Nephron progenitor cell (in vitro differentiated cells): ENCODE measurements around the gene LEMD2.

Source experiments
- DNase-seq: peaks from one replicate; pipeline ENCODE4 v3.0.0; 2021
- H3K27ac Mint-ChIP-seq: 2 replicates; pipeline ENCODE4 v1.8.0; 2021; ENCODE audit warnings: mild to moderate bottlenecking, moderate library complexity, mixed read lengths
- H3K27me3 Mint-ChIP-seq: 2 replicates; pipeline ENCODE4 v1.8.0; 2021; ENCODE audit warnings: mild to moderate bottlenecking, low read depth, mixed read lengths; ENCODE audit not compliant: poor library complexity
- H3K36me3 Mint-ChIP-seq: 2 replicates; pipeline ENCODE4 v1.8.0; 2021; ENCODE audit warnings: low read depth, mixed read lengths
- H3K4me1 Mint-ChIP-seq: 2 replicates; pipeline ENCODE4 v1.8.0; 2021; ENCODE audit warnings: mixed read lengths
- H3K4me3 Mint-ChIP-seq: 2 replicates; pipeline ENCODE4 v1.8.0; 2021; ENCODE audit warnings: mild to moderate bottlenecking, moderate library complexity, mixed read lengths
- H3K9me3 Mint-ChIP-seq: 2 replicates; pipeline ENCODE4 v1.8.0; 2021; ENCODE audit warnings: mild to moderate bottlenecking, moderate library complexity, mixed read lengths
- CTCF ChIP-seq: fragments of 200-600 bp; sonication (generic); IDR thresholded peaks from 2 replicates; pipeline ENCODE4 v1.5.0; 2021; ENCODE audit warnings: antibody characterized with exemption

LEMD2 gene

GRCh38 chr6:33740204-33740608 is 48.7 kb downstream of the LEMD2 start:
- H3K27me3 Mint-ChIP-seq: peaks cover 2% of the 10 kb centered on the region
- H3K4me1 Mint-ChIP-seq: peaks cover 58% of the 10 kb centered on the region
- H3K9me3 Mint-ChIP-seq: no peaks in the 10 kb centered on the region
- DNase-seq: no peak
- no peak overlapping the region for H3K4me3 Mint-ChIP-seq
- no peak overlapping the region for H3K27ac Mint-ChIP-seq
- H3K36me3 Mint-ChIP-seq: no peaks in the 10 kb centered on the region
- TF ChIP-seq CTCF: no peak

- Mint-ChIP-seq H3K27ac (no peak overlapping the region), H3K9me3 (no peaks in the 10 kb centered on the region), H3K36me3 (no peaks in the 10 kb centered on the region), H3K27me3 (peaks cover 2% of the 10 kb centered on the region), H3K4me3 (no peak overlapping the region), H3K4me1 (peaks cover 52% of the 10 kb centered on the region)
- no peak for DNase-seq
- no peak for TF ChIP-seq CTCF
Measured at GRCh38 chr6:33739571-33739970, 49.4 kb downstream of the LEMD2 start.

- H3K4me3 Mint-ChIP-seq: no peak overlapping the region
- TF ChIP-seq CTCF: no peak
- peaks cover 2% of the 10 kb centered on the region for H3K27me3 Mint-ChIP-seq
- H3K4me1 Mint-ChIP-seq: peaks cover 45% of the 10 kb centered on the region
- no peak overlapping the region for H3K27ac Mint-ChIP-seq
- no peaks in the 10 kb centered on the region for H3K9me3 Mint-ChIP-seq
- H3K36me3 Mint-ChIP-seq: no peaks in the 10 kb centered on the region
- no peak for DNase-seq
Measured at GRCh38 chr6:33738879-33739278, 50.1 kb downstream of the LEMD2 start.

GRCh38 chr6:33738153-33738552 is 50.8 kb downstream of the LEMD2 start:
- no peaks in the 10 kb centered on the region for H3K36me3 Mint-ChIP-seq
- DNase-seq: no peak
- H3K27me3 Mint-ChIP-seq: peaks cover 2% of the 10 kb centered on the region
- TF ChIP-seq CTCF: no peak
- peaks cover 43% of the 10 kb centered on the region for H3K4me1 Mint-ChIP-seq
- no peaks in the 10 kb centered on the region for H3K9me3 Mint-ChIP-seq
- no peak overlapping the region for H3K4me3 Mint-ChIP-seq
- H3K27ac Mint-ChIP-seq: no peak overlapping the region

- peaks cover 43% of the 10 kb centered on the region for H3K4me1 Mint-ChIP-seq
- no peaks in the 10 kb centered on the region for H3K36me3 Mint-ChIP-seq
- H3K4me3 Mint-ChIP-seq: no peak overlapping the region
- peaks cover 2% of the 10 kb centered on the region for H3K27me3 Mint-ChIP-seq
- H3K27ac Mint-ChIP-seq: no peak overlapping the region
- TF ChIP-seq CTCF: no peak
- DNase-seq: no peak
- H3K9me3 Mint-ChIP-seq: no peaks in the 10 kb centered on the region
Measured at GRCh38 chr6:33737267-33738026, 51.5 kb downstream of the LEMD2 start.

- TF ChIP-seq CTCF: no peak
- Mint-ChIP-seq H3K27ac (no peak overlapping the region), H3K4me1 (peaks cover 48% of the 10 kb centered on the region), H3K36me3 (peaks cover under 1% of the 10 kb centered on the region), H3K9me3 (no peaks in the 10 kb centered on the region), H3K4me3 (no peak overlapping the region), H3K27me3 (peaks cover 6% of the 10 kb centered on the region)
- DNase-seq: no peak
Measured at GRCh38 chr6:33735216-33735615, 53.7 kb downstream of the LEMD2 start.
